ENCODE data around the gene CAPRIN1.
A peak's percentile ranks its signal among the peaks of the same experiment; 100 is the strongest.

CAPRIN1 gene

GRCh38 chr11:34028425-34028824 lies 23.1 kb upstream of the CAPRIN1 start:
- Histone ChIP-seq H2AFZ (ENCODE audit: low read length, unreplicated experiment) (no peak overlapping the region), H3K4me3 (ENCODE audit: low read depth, low read length) (no peak overlapping the region), H3K36me3 (ENCODE audit: insufficient read depth, low read length) (no peaks in the 10 kb centered on the region), H3K27ac (ENCODE audit: low read depth, low read length) (no peak overlapping the region), H3K4me1 (ENCODE audit: control insufficient read depth, insufficient read depth, low read length, unreplicated experiment) (no peaks in the 10 kb centered on the region), H3K79me2 (ENCODE audit: control insufficient read depth, insufficient read depth, low read length, unreplicated experiment) (no peaks in the 10 kb centered on the region), H3K27me3 (ENCODE audit: insufficient read depth, low read length) (no peaks in the 10 kb centered on the region)

- H3K27me3 ChIP-seq (ENCODE audit: insufficient read depth, low read length): no peaks in the 10 kb centered on the region
- H3K36me3 ChIP-seq (ENCODE audit: insufficient read depth, low read length): no peaks in the 10 kb centered on the region
- H2AFZ ChIP-seq (ENCODE audit: low read length, unreplicated experiment): no peak overlapping the region
- no peak overlapping the region for H3K27ac ChIP-seq (ENCODE audit: low read depth, low read length)
- H3K4me3 ChIP-seq (ENCODE audit: low read depth, low read length): no peak overlapping the region
- H3K79me2 ChIP-seq (ENCODE audit: control insufficient read depth, insufficient read depth, low read length, unreplicated experiment): no peaks in the 10 kb centered on the region
- no peaks in the 10 kb centered on the region for H3K4me1 ChIP-seq (ENCODE audit: control insufficient read depth, insufficient read depth, low read length, unreplicated experiment)
These were observed 22.4 kb upstream of the CAPRIN1 start for GRCh38 chr11:34029176-34029575.

- Histone ChIP-seq H3K4me1 (ENCODE audit: control insufficient read depth, insufficient read depth, low read length, unreplicated experiment) (no peaks in the 10 kb centered on the region), H3K27ac (ENCODE audit: low read depth, low read length) (no peak overlapping the region), H3K36me3 (ENCODE audit: insufficient read depth, low read length) (no peaks in the 10 kb centered on the region), H3K79me2 (ENCODE audit: control insufficient read depth, insufficient read depth, low read length, unreplicated experiment) (no peaks in the 10 kb centered on the region), H2AFZ (ENCODE audit: low read length, unreplicated experiment) (no peak overlapping the region), H3K27me3 (ENCODE audit: insufficient read depth, low read length) (no peaks in the 10 kb centered on the region), H3K4me3 (ENCODE audit: low read depth, low read length) (no peak overlapping the region)
These were observed 21.1 kb upstream of the CAPRIN1 start for GRCh38 chr11:34030382-34030781.

DNA sequence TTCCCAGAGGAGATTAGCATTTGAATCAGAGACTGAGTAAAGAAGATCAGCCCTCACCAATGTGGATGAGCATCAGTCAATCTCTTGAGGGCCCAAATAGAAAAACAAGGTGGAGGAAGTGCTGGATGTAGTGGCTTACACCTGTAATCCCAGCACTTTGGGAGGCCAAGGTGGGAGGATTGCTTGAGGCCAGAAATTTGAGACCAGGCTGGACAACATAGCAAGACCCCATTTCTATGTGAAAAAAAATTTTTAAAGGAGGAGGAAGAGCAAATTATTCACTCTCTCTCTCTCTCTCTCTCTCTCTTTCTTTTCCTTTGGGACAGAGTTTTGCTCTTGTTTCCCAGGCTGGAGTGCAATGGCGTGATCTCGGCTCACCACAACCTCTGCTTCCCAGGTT lies 18.1 kb upstream of the CAPRIN1 start:
- H3K4me1 ChIP-seq (ENCODE audit: control insufficient read depth, insufficient read depth, low read length, unreplicated experiment): no peaks in the 10 kb centered on the region
- H3K27ac ChIP-seq (ENCODE audit: low read depth, low read length): no peak overlapping the region
- H3K36me3 ChIP-seq (ENCODE audit: insufficient read depth, low read length): no peaks in the 10 kb centered on the region
- H2AFZ ChIP-seq (ENCODE audit: low read length, unreplicated experiment): no peak overlapping the region
- no peaks in the 10 kb centered on the region for H3K27me3 ChIP-seq (ENCODE audit: insufficient read depth, low read length)
- H3K4me3 ChIP-seq (ENCODE audit: low read depth, low read length): no peak overlapping the region
- H3K79me2 ChIP-seq (ENCODE audit: control insufficient read depth, insufficient read depth, low read length, unreplicated experiment): no peaks in the 10 kb centered on the region

GRCh38 chr11:34034053-34034452 lies 17.5 kb upstream of the CAPRIN1 start:
- Histone ChIP-seq H3K4me3 (ENCODE audit: low read depth, low read length) (no peak overlapping the region), H3K79me2 (ENCODE audit: control insufficient read depth, insufficient read depth, low read length, unreplicated experiment) (no peaks in the 10 kb centered on the region), H3K4me1 (ENCODE audit: control insufficient read depth, insufficient read depth, low read length, unreplicated experiment) (no peaks in the 10 kb centered on the region), H3K36me3 (ENCODE audit: insufficient read depth, low read length) (no peaks in the 10 kb centered on the region), H3K27ac (ENCODE audit: low read depth, low read length) (no peak overlapping the region), H2AFZ (ENCODE audit: low read length, unreplicated experiment) (no peak overlapping the region), H3K27me3 (ENCODE audit: insufficient read depth, low read length) (no peaks in the 10 kb centered on the region)

- Histone ChIP-seq H3K27me3 (ENCODE audit: insufficient read depth, low read length) (no peaks in the 10 kb centered on the region), H3K79me2 (ENCODE audit: control insufficient read depth, insufficient read depth, low read length, unreplicated experiment) (no peaks in the 10 kb centered on the region), H3K4me3 (ENCODE audit: low read depth, low read length) (no peak overlapping the region), H2AFZ (ENCODE audit: low read length, unreplicated experiment) (no peak overlapping the region), H3K27ac (ENCODE audit: low read depth, low read length) (no peak overlapping the region), H3K36me3 (ENCODE audit: insufficient read depth, low read length) (no peaks in the 10 kb centered on the region), H3K4me1 (ENCODE audit: control insufficient read depth, insufficient read depth, low read length, unreplicated experiment) (no peaks in the 10 kb centered on the region)
These were observed 15.1 kb upstream of the CAPRIN1 start for GRCh38 chr11:34036456-34036855.

DNA sequence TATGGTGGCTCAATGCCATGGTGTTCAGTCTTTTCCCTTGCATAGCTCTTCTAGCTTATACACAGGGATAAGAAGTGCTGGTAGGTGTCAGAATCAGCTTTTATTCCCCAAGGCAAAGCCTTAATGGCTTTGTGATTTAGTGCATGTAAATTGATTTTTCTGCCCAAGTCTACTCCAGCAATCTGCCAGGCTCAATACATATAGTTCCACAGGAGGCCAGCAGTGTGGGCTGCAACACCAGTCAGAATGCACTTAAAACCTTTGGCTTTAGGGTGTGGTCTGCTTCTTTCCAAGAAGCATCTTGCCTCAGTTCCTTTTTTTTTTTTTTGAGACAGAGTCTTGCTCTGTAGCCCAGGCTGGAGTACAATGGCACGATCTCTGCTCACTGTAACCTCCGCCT lies 14.5 kb upstream of the CAPRIN1 start:
- no peak overlapping the region for H3K4me3 ChIP-seq (ENCODE audit: low read depth, low read length)
- no peak overlapping the region for H3K27ac ChIP-seq (ENCODE audit: low read depth, low read length)
- no peaks in the 10 kb centered on the region for H3K79me2 ChIP-seq (ENCODE audit: control insufficient read depth, insufficient read depth, low read length, unreplicated experiment)
- no peaks in the 10 kb centered on the region for H3K4me1 ChIP-seq (ENCODE audit: control insufficient read depth, insufficient read depth, low read length, unreplicated experiment)
- H3K27me3 ChIP-seq (ENCODE audit: insufficient read depth, low read length): no peaks in the 10 kb centered on the region
- H2AFZ ChIP-seq (ENCODE audit: low read length, unreplicated experiment): no peak overlapping the region
- no peaks in the 10 kb centered on the region for H3K36me3 ChIP-seq (ENCODE audit: insufficient read depth, low read length)

- peaks cover 9% of the 10 kb centered on the region for H3K4me1 ChIP-seq (ENCODE audit: control insufficient read depth, insufficient read depth, low read length, unreplicated experiment)
- no peak overlapping the region for H3K4me3 ChIP-seq (ENCODE audit: low read depth, low read length)
- H3K79me2 ChIP-seq (ENCODE audit: control insufficient read depth, insufficient read depth, low read length, unreplicated experiment): no peaks in the 10 kb centered on the region
- no peaks in the 10 kb centered on the region for H3K27me3 ChIP-seq (ENCODE audit: insufficient read depth, low read length)
- no peak overlapping the region for H2AFZ ChIP-seq (ENCODE audit: low read length, unreplicated experiment)
- no peak overlapping the region for H3K27ac ChIP-seq (ENCODE audit: low read depth, low read length)
- H3K36me3 ChIP-seq (ENCODE audit: insufficient read depth, low read length): no peaks in the 10 kb centered on the region
These were observed 11.0 kb upstream of the CAPRIN1 start for GRCh38 chr11:34040571-34040970.

- Histone ChIP-seq H3K79me2 (ENCODE audit: control insufficient read depth, insufficient read depth, low read length, unreplicated experiment) (peaks cover under 1% of the 10 kb centered on the region), H2AFZ (ENCODE audit: low read length, unreplicated experiment) (peak overlapping the region; percentile 99), H3K27ac (ENCODE audit: low read depth, low read length) (peak overlapping the region; percentile 94), H3K27me3 (ENCODE audit: insufficient read depth, low read length) (no peaks in the 10 kb centered on the region), H3K4me3 (ENCODE audit: low read depth, low read length) (peak overlapping the region; percentile 51), H3K4me1 (ENCODE audit: control insufficient read depth, insufficient read depth, low read length, unreplicated experiment) (peaks cover 14% of the 10 kb centered on the region), H3K36me3 (ENCODE audit: insufficient read depth, low read length) (no peaks in the 10 kb centered on the region)
These were observed 6.7 kb upstream of the CAPRIN1 start for GRCh38 chr11:34044664-34045485.

DNA sequence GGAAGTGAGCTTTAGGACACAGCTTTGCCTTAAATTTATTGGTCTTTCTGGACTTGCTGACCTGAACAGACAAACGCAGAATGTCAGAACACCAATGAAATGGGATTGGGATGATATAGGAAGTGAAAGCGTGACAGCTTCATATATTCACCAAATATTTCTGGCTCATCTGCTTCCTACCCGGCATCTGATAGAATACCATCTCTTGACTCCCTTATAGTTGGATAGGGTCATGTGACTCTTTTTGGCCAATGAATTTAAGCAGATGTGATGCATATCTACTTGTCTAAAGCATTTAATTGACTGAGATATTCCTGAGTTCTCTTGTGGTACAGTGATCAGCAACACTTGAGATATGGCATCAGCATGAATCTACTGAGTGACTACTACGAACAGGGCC lies 2.5 kb upstream of the CAPRIN1 start:
- Histone ChIP-seq H3K4me1 (ENCODE audit: control insufficient read depth, insufficient read depth, low read length, unreplicated experiment) (peaks cover 20% of the 10 kb centered on the region), H3K4me3 (ENCODE audit: low read depth, low read length) (no peak overlapping the region), H3K27me3 (ENCODE audit: insufficient read depth, low read length) (no peaks in the 10 kb centered on the region), H3K27ac (ENCODE audit: low read depth, low read length) (no peak overlapping the region), H3K36me3 (ENCODE audit: insufficient read depth, low read length) (peaks cover 3% of the 10 kb centered on the region; the same call in 1 of the 2 replicates), H3K79me2 (ENCODE audit: control insufficient read depth, insufficient read depth, low read length, unreplicated experiment) (peaks cover 21% of the 10 kb centered on the region), H2AFZ (ENCODE audit: low read length, unreplicated experiment) (no peak overlapping the region)

DNA sequence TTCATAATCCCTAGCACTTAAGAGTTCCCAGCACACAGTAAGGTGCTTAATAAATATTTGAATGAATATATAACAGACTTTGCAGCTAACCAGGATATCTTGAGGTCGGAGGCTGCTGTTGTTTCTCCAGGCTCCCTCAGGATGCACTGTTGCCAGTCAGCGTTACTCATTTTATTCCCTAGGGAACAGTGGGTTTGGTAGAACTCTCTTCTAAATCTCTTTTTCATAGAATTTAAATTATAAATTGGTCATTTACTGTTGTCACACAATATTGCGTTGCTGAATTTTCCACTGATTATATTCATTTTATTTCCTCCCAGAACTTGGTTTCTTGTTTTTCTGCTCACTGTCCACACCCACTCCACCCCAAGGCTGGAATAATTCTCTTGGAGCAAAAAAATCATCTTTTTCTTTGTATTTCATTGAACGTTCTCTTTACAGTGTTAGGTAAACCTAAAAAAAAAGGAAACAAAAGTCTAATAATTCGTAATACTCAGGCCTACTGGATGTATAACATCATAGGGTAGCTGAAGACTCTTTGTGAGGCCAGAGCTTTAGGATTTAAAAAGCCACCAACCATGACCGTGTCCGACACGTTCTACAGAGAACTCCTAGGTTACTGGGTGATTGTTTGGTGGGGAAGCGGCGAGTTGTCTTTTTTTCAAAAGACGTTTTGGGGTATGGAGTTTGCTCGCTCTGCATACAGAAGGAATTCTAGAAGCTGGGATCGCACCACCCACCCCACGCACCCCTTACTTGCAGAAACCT lies 766 bp upstream of the CAPRIN1 start:
- Histone ChIP-seq H3K27me3 (ENCODE audit: insufficient read depth, low read length) (no peaks in the 10 kb centered on the region), H3K36me3 (ENCODE audit: insufficient read depth, low read length) (peaks cover 6% of the 10 kb centered on the region), H3K79me2 (ENCODE audit: control insufficient read depth, insufficient read depth, low read length, unreplicated experiment) (peaks cover 38% of the 10 kb centered on the region), H3K4me3 (ENCODE audit: low read depth, low read length) (peak overlapping the region; percentile 91), H2AFZ (ENCODE audit: low read length, unreplicated experiment) (peak overlapping the region; percentile 49), H3K4me1 (ENCODE audit: control insufficient read depth, insufficient read depth, low read length, unreplicated experiment) (peaks cover 19% of the 10 kb centered on the region), H3K27ac (ENCODE audit: low read depth, low read length) (peak overlapping the region; percentile 98)

Data from ACC112 (cell line).